ENCODE measurements around the gene SCO2.
A peak's percentile ranks its signal among the peaks of the same experiment; 100 is the strongest.
"Not testable (repeated sequence)": the region's sequence is repeated elsewhere in the genome, so short reads cannot be mapped to it uniquely, and the experiment has no call there.

Gene SCO2

GRCh38 chr22:50520184-50520583 is 5.2 kb downstream of the SCO2 start:
- DNase-seq (ENCODE audit: low read depth) = not testable (repeated sequence)

GRCh38 chr22:50519151-50519550 is 6.2 kb downstream of the SCO2 start:
- DNase-seq (ENCODE audit: low read depth) = no peak

- DNase-seq (ENCODE audit: low read depth) = no peak
Measured at GRCh38 chr22:50518606-50519005, 6.8 kb downstream of the SCO2 start.

GRCh38 chr22:50517495-50518260 is 7.7 kb downstream of the SCO2 start:
- no peak for DNase-seq (ENCODE audit: low read depth)

GRCh38 chr22:50516891-50517290 is 8.5 kb downstream of the SCO2 start:
- DNase-seq (ENCODE audit: low read depth) = no peak

GRCh38 chr22:50516068-50516467 is 9.3 kb downstream of the SCO2 start:
- no peak for DNase-seq (ENCODE audit: low read depth)

GRCh38 chr22:50513175-50513574 is 12.2 kb downstream of the SCO2 start:
- no peak for DNase-seq (ENCODE audit: low read depth)

GRCh38 chr22:50508897-50509296 is 16.5 kb downstream of the SCO2 start:
- DNase-seq (ENCODE audit: low read depth) = no peak

- peak; percentile 93 for DNase-seq (ENCODE audit: low read depth)
Measured at GRCh38 chr22:50507991-50508884, 17.2 kb downstream of the SCO2 start, which contains the start of gene NCAPH2. Gene NCAPH2 (plus strand): TSS chr22:50508224. CDS start chr22:50508338, 114 bp downstream.

- DNase-seq (ENCODE audit: low read depth) = no peak
Measured at GRCh38 chr22:50507421-50507990, 17.9 kb downstream of the SCO2 start, which contains the start of gene LMF2. Gene LMF2 (minus strand): TSS chr22:50507702. CDS start chr22:50507675, 27 bp downstream.

- no peak for DNase-seq (ENCODE audit: low read depth)
Measured at GRCh38 chr22:50506611-50507420, 18.6 kb downstream of the SCO2 start.

GRCh38 chr22:50505776-50506610 is 19.4 kb downstream of the SCO2 start:
- no peak for DNase-seq (ENCODE audit: low read depth)

- no peak for DNase-seq (ENCODE audit: low read depth)
Measured at GRCh38 chr22:50505276-50505775, 20.1 kb downstream of the SCO2 start.

- no peak for DNase-seq (ENCODE audit: low read depth)
Measured at GRCh38 chr22:50504369-50505211, 20.8 kb downstream of the SCO2 start.

- DNase-seq (ENCODE audit: low read depth) = no peak
Measured at GRCh38 chr22:50503475-50504145, 21.8 kb downstream of the SCO2 start.

- no peak for DNase-seq (ENCODE audit: low read depth)
Measured at GRCh38 chr22:50502628-50503474, 22.5 kb downstream of the SCO2 start.

GRCh38 chr22:50502096-50502495 is 23.3 kb downstream of the SCO2 start:
- no peak for DNase-seq (ENCODE audit: low read depth)

- DNase-seq (ENCODE audit: low read depth) = no peak
Measured at GRCh38 chr22:50500452-50500851, 24.9 kb downstream of the SCO2 start.

All from fibroblast of the conjunctiva (primary cell).